ENCODE data around the gene TIGD1.

TIGD1 gene

DNA sequence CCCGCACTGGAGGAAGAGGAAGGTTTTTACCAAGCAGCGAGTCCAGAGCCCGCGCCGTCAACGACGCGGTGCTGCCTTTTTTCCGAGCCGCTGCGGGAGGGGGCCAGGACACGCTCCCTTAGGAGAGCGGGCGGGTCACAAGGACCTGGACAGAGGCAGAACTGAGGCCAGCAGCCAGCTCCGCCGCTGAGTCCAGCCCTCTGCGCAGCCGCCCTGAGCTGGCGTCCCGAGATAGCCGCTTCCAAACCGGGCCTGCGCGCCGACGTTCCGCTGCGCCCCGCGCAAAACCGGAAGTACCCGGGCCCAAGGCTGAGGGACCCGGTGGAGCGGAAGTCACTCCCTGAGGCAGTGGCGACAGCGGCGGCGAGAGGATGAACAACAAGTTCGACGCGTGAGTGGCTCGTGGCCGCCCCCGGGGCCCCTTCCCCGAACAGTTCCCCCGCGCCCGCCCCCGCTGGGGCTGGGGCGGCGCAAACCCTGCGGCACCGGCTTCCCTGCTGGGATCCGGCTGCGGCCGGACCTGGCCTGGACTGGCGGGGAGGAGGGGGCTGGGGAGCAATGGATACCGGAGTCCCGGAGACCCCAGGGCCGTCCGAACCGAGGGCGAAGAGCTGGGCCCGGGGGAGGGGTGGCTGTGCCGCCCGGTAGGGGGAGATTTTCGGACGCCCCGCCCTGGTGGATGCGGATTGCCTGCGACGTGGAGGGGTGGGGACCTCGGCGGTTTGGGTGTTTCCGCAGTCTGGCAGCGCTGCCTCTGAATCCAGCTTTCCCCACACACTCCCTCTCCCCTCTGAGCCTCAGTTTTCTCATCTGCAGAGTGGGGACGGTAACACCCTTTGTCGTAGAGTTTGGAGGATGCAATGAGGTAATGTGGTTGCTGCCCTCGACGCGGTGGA is at the start of gene TIGD1, which contains the start of gene EIF4E2:
TIGD1 (minus strand) TSS at position 204 of the 896 bp plus-strand sequence. CDS start 675 bp downstream, outside the sequence.
EIF4E2 (plus strand) TSS at position 336 of the 896 bp plus-strand sequence; CDS start at position 372, 36 bp downstream.
- DNase-seq (ENCODE audit: extremely low read depth in 1 of 2, low read depth in 1 of 2): peak; percentile 87 to 88

DNA sequence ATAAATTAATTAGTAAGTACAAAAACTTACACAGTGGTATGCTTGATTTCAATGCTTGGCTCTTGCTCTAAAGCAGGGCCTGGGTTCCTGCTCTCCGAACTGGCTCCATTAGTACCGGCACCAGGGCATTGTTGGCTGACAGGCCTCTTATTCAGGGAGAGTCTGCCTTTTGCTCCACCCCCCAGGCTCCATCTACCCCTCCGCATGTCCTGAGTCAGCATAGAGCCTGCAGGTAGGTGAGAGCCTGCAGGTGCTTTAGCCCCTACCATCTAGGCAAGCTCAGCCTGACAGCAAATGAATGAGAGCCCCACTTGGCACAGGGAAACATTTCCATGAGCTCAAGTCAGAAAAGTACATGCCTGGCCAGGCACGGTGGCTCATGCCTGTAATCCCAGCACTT is 47.9 kb upstream of the TIGD1 start:
- DNase-seq (ENCODE audit: extremely low read depth in 1 of 2, low read depth in 1 of 2): no peak

- DNase-seq (ENCODE audit: extremely low read depth in 1 of 2, low read depth in 1 of 2): no peak
These were observed 47.2 kb upstream of the TIGD1 start for GRCh38 chr2:232597362-232598079.

DNA sequence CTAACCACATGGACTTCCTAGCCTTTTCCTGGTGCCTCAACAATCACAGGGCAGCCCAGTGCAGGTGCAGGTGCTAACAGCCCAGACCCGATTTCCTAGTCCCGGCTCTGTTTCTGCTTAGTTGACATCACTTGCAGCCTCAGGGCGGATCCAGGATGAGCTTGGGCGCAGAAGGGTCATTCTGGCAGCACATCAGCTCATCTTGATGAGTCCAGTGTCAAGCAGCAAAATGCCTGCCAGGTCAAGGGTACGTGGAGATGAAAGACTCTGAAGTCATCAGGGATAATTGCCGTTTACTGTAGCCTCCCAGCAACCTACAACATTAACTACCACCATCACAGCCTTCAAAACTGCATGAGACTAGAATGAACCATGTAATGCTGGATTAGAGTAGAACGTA is 43.6 kb upstream of the TIGD1 start:
- DNase-seq (ENCODE audit: extremely low read depth in 1 of 2, low read depth in 1 of 2): no peak

GRCh38 chr2:232592772-232593395 is 42.5 kb upstream of the TIGD1 start:
- DNase-seq (ENCODE audit: extremely low read depth in 1 of 2, low read depth in 1 of 2): no peak

DNA sequence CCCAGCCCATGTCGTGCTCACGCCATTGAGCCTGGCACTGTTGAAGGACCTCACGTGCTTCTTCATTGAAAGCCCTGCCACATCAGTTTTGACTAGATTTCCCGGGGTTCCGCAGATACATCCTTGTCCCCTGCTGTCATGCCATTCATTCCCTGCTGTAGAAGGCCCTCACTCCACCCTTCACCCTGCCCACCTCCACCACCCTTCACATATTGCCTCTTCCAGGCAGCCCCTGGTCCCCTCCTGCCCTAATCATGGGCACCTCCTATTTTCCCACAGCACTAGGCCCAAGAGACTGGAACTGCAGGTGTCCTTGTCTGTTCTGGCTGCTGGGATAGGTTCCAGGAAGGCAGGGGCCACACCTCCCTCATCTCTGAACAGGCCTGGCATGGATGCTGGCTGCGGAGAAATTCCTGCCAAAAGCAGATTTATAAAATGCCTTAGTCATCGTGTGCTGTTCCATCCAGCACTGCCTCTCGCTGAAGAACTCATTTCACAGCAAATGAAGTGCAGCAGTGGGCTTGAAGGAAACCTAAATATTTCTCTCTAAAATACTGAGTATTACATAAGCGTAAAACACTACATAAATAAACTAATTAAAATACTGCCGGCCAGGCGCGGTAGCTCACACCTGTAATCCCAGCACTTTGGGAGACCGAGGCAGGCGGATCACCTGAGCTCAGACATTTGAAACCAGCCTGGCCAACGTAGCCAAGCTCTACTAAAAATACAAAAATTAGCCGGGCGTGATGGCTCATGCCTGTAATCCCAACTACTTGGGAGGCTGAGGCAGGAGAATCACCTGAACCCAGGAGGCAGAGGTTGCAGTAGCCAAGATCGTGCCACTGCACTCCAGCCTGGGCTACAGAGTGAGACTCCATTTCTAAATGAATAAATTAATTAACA is 38.6 kb upstream of the TIGD1 start:
- no peak for DNase-seq (ENCODE audit: extremely low read depth in 1 of 2, low read depth in 1 of 2)

DNA sequence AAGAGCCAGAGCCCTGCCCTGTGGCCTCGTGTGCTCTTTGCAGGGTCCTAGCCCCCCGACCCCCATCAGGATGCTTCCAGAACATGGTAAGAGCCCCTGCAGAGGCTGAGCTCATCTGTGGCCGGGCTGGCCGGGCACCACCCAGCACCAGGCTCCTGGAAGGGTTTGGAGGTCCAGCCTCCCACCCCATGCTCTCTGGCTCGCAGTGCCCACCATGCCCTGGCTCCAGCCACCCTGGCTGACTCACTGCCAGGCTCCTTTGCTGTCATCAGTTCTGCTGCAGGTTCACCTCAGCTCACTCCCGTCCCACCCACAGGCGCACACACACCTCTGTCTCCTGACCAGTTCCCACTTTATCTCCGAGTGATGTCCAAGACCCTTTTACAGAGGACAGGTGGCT is 37.7 kb upstream of the TIGD1 start:
- DNase-seq (ENCODE audit: extremely low read depth in 1 of 2, low read depth in 1 of 2): no peak

DNA sequence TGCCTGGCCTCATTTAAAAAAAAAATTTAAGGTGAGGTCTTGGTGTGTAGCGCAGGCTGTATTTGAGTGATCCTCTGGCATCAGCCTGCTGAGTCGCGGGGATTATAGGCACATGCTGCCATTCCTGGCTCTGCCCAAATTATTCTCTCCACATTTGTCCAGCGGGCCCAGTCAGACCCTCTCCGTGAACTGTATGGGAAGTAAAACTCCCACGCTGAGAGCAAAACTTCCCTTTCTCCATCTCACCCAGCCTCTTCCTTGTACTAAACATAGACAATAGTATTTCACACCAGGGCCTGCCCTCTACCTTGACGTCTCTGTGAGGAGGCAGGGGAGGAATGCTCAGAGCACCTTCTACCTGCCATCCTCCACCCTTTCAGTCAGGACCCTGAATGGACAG is 37.2 kb upstream of the TIGD1 start:
- no peak for DNase-seq (ENCODE audit: extremely low read depth in 1 of 2, low read depth in 1 of 2)

DNA sequence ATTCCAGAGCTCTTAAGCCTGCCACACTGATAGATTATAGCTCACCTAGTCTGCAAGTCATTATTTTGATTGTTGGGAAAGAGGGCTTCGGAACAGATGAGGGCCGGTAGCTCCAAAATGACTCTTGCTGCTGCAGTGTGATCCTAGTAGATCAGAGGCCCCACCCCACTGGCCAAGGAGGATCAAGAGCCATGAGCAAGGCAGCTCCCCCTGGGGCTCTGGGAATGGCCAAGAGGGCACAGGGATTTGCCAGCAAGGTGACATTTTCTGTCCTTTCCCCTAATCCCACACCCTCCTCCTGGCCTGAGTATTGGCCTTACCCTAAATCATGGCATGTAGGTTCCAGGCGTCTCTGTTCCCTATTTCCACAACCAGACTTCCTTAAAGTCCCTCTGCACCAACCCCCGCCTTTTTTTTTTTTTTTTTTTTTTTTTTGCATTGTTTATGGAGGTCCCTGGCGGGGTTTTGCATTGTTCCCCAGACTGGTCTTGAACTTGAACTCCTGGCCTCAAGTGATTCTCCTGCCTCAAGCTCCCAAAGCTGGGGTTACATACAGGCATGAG is 36.7 kb upstream of the TIGD1 start:
- DNase-seq (ENCODE audit: extremely low read depth in 1 of 2, low read depth in 1 of 2): no peak

DNA sequence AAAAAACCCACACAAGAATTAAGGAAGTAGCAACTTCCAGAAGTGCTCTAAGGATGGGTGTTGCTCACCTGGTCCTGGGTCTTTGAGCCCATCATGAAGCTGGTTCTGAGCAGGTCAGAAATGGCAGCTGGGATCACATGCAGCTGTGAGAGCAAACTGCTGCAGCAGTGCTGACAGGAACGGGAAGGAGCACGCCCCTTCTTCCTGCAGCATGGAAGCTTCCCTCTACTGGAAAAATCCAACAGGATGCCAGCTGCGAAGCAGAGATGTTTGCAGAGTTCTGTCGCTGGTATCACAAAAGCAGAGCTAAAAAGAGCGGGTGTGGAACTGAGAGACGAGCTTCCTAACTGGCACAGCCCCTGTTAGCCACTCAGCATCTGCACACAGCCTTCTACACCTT is 33.9 kb upstream of the TIGD1 start:
- no peak for DNase-seq (ENCODE audit: extremely low read depth in 1 of 2, low read depth in 1 of 2)

- DNase-seq (ENCODE audit: extremely low read depth in 1 of 2, low read depth in 1 of 2): no peak
These were observed 31.4 kb upstream of the TIGD1 start for GRCh38 chr2:232581725-232582124.

- DNase-seq (ENCODE audit: extremely low read depth in 1 of 2, low read depth in 1 of 2): no peak
These were observed 30.3 kb upstream of the TIGD1 start for GRCh38 chr2:232580648-232580981.

- DNase-seq (ENCODE audit: extremely low read depth in 1 of 2, low read depth in 1 of 2): no peak
These were observed 28.3 kb upstream of the TIGD1 start for GRCh38 chr2:232578626-232579025.

- DNase-seq (ENCODE audit: extremely low read depth in 1 of 2, low read depth in 1 of 2): no peak
These were observed 27.5 kb upstream of the TIGD1 start for GRCh38 chr2:232577841-232578240.

DNA sequence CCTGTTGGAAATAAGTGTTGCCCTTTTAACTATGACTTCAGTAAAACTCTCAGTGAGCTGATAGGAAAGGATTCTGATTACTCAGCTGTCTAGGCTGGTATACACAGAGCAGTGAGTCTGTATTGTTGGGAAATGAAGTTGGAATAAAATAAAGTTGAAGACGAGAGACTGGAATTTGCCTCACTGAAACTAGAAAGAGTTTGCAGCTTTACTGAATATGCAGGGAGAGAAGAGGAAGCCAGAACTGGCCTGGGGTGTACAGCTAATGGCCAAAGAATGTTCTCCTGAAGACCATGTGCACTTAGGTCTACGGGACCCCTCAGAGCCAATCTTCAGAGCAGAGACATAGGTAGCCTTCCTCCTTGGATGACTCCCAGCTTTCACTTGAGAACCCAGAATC is 26.6 kb upstream of the TIGD1 start:
- DNase-seq (ENCODE audit: extremely low read depth in 1 of 2, low read depth in 1 of 2): no peak

GRCh38 chr2:232575404-232575746 is 25.0 kb upstream of the TIGD1 start:
- no peak for DNase-seq (ENCODE audit: extremely low read depth in 1 of 2, low read depth in 1 of 2)

DNA sequence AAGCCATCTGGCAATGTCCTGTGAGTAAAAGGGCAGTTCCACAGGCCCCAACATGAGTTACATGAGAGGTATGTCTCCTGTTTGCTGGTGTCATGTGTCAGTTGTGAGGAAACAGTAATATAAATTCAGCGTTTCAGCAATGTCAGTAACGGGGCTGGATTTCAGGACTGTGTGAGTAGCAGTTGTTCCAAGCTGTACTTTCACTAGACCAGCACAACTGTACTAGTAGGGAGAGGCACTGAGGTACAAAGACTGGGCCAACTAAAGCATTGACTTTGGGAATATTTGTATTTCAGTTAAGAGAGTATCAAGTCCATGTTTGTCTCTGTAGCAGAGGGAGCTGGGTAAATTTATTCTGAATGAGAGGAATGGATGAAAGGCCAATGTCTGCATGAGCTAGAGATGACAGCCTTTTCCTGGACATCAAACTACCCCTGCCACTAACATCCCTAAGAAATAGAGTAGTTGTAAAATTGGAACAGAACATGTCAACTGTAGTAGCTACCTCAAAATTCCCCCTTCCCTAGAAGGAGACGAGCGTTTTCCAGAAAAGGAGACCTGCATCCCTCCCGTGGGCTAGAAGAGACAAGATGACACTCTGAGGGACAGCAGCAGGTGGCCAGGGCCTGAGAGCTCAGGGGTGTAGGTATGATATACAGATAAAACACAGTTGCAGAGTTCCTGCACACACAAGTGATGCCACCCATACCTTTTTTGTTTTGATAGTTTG is 24.5 kb upstream of the TIGD1 start:
- DNase-seq (ENCODE audit: extremely low read depth in 1 of 2, low read depth in 1 of 2): no peak

DNA sequence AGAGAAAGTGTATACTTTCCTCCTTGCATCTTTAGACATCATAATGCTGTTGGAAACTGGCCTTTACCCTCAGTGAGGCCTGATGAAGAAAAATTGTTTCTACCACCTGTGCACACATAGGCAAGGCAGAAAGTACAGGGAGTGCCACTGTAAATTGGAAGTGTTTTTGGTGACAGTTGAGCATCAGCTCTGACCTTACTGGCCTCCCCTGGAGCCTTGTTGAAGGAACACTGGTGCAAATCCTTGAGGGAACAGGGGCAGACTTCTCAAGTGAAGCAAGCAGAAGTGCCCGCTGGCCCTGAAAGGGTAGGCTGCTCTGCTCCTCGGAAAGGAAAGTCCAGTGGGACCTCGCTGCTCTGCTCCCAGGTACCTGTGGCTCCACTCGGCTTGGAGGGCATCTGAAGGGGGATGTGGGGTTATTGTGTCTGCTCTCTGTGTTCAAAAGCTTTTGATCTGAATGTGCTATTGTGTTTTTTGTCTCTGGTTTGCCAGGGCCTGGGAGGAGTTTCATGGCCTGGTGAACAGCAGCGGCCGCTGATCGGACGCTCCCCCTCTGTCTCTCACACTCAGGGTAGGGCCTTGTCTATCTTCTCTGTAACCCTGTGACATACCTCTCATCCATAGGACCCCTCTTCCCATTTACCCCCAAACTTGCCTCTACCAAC is 23.5 kb upstream of the TIGD1 start:
- DNase-seq (ENCODE audit: extremely low read depth in 1 of 2, low read depth in 1 of 2): no peak

DNA sequence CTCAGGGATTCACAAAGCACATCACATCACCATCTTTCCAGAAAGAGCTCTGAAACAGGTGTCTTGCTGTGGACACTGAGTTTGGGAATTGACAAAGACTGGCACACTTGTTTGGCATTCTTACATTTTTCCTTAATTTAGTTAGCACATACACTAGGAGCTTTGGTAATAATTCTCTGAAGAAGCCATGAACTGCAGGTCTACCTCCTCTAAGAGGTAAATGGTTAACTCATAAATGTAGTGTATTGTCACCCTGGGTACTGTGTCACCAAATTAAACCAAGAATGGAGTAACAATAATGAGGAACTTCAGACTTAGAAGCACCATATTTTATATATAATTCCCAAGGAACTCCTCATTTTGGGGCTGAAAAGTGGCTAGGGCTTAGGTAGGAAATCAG is 22.7 kb upstream of the TIGD1 start:
- DNase-seq (ENCODE audit: extremely low read depth in 1 of 2, low read depth in 1 of 2): no peak

Data from stimulated activated CD8-positive, alpha-beta memory T cell treated with anti-CD3 and anti-CD28 coated beads, Interleukin-7, amount 100 ng/mL, for 48 hours (primary cell).